ENCODE results near the gene LRRC15. TPM values are rescaled to one million over a fixed set of nuclear protein-coding genes. Genes with fewer than 3 reads are reported as not detected.

LRRC15 gene
- total RNA-seq, 1 donor from 2014 or later = not detected

DNA sequence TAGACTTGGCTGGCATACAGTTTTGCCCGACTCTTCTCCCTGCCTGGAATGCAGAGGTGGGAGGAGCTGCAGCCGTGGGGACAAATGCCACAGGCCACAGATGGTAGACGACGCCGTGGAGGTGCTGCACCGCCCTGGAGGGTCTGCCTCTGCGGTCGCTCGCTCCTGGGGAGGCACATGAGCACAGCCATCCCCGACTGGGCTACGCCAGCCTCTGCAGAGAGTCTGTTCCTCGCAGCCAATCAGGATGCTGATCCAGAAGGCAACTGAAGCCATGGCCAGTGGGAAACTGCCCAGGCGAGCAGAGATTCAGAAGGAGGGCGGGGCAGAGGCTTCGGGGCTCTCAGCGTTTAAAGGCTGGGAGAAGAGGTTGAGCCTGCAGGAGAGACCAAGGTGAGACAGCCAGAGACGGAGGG lies 11.9 kb upstream of the LRRC15 start:
- TF ChIP-seq, protein P1, sequence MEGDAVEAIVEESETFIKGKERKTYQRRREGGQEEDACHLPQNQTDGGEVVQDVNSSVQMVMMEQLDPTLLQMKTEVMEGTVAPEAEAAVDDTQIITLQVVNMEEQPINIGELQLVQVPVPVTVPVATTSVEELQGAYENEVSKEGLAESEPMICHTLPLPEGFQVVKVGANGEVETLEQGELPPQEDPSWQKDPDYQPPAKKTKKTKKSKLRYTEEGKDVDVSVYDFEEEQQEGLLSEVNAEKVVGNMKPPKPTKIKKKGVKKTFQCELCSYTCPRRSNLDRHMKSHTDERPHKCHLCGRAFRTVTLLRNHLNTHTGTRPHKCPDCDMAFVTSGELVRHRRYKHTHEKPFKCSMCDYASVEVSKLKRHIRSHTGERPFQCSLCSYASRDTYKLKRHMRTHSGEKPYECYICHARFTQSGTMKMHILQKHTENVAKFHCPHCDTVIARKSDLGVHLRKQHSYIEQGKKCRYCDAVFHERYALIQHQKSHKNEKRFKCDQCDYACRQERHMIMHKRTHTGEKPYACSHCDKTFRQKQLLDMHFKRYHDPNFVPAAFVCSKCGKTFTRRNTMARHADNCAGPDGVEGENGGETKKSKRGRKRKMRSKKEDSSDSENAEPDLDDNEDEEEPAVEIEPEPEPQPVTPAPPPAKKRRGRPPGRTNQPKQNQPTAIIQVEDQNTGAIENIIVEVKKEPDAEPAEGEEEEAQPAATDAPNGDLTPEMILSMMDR (conservative IDR thresholded peaks at IDR 0.05; ENCODE audit: low read depth, low read length) = no peak
- no peak overlapping the region for H3K4me3 ChIP-seq (ENCODE audit: low read depth, low read length)
- DNase-seq (ENCODE audit: low read depth) = no peak

DNA sequence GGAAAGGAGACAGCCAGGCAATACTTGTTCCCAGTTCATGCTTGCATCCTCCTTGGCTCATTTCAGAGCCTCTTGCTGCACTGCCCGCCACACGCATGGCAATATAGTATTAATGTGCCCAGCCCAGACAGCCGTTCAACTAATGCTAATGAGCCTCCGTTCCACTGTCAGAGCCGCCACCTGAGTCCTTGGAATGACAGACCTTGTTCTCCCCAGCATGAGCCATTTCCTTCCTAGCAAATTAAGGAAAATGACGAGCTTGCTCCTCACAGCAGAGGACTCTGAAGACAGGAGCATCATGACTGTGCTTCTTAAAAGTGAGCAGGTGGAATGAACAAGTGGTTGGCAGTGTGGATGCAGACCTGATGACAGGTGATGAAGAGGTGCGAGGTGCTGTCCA lies 10.8 kb upstream of the LRRC15 start:
- TF ChIP-seq, protein P1 (conservative IDR thresholded peaks at IDR 0.05; ENCODE audit: low read depth, low read length) = no peak
- no peak overlapping the region for H3K4me3 ChIP-seq (ENCODE audit: low read depth, low read length)
- DNase-seq (ENCODE audit: low read depth) = no peak

DNA sequence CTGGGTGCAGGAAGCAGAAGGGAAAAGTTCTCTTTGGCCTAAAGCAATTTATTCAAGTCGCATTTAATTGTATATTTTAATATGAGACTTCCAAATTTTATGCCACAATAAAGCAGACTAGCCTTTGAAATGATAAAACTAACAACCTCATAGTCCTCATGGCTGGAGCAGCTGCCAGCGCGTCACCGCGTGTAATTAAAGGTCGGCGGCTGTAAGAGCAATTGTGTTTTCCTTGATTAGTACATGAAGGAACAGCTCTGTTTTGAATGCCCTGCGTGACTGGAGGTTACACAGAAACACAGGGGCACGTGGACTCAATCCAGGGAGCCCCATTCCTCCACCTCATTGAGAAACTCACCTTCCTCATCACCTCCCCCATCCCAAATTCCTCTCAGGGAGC lies 10.1 kb upstream of the LRRC15 start:
- TF ChIP-seq, protein P1 (conservative IDR thresholded peaks at IDR 0.05; ENCODE audit: low read depth, low read length) = no peak
- no peak overlapping the region for H3K4me3 ChIP-seq (ENCODE audit: low read depth, low read length)
- no peak for DNase-seq (ENCODE audit: low read depth)

DNA sequence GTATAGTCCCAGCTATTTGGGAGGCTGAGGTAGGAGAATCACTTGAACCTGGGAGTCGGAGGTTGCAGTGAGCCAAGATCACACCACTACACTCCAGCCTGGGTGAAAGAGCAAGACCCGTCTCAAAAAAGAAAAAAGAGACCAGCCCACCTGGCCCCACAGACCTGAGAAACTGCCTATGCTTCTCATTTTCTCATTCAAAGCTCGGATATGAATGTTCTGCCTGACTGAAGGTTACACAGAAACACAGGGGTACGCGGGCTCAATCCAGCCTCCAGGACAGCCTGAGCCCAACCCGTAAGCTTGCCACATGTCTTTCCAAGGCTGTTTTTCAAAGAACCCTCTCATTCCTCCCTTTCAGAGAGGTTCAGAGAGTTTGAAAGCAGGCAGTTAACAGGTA lies 9.7 kb upstream of the LRRC15 start:
- TF ChIP-seq, protein P1 (conservative IDR thresholded peaks at IDR 0.05; ENCODE audit: low read depth, low read length) = no peak
- H3K4me3 ChIP-seq (ENCODE audit: low read depth, low read length) = no peak overlapping the region
- DNase-seq (ENCODE audit: low read depth) = no peak

DNA sequence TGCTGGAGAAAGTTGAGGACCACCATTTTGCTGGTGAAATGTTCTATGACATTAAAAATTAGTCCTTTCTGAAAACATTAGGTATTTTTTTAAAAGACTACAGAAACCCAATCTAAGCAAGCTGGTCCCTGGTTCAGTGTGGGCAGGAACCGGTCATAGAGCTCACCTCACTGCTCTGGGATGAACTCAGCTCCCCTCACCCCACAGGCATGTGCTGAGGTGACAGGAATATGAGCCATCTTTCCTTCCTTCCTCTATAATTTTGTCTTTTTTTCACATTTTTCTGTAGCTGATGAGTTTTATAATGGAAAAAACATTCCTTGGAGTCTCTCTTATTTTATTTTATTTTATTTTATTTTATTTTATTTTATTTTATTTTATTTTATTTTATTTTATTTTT lies 8.2 kb upstream of the LRRC15 start:
- TF ChIP-seq, protein P1 (conservative IDR thresholded peaks at IDR 0.05; ENCODE audit: low read depth, low read length) = no peak
- DNase-seq (ENCODE audit: low read depth) = no peak
- no peak overlapping the region for H3K4me3 ChIP-seq (ENCODE audit: low read depth, low read length)

DNA sequence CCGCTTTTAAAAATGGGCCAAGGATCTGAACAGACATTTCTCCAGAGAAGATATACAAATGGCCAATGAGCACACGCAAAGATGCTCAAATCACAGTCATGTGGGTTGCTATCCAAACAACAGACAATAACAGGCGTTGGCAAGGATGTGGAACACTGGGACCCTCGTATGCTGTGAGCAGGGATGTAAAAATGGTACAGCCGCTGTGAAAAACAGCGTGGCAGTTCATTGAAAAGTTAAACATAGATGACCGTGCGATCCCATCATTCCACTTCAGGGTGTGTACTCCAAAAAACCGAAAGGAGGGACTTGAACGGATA lies 6.7 kb upstream of the LRRC15 start:
- no peak overlapping the region for H3K4me3 ChIP-seq (ENCODE audit: low read depth, low read length)
- TF ChIP-seq, protein P1 (conservative IDR thresholded peaks at IDR 0.05; ENCODE audit: low read depth, low read length) = no peak
- no peak for DNase-seq (ENCODE audit: low read depth)

DNA sequence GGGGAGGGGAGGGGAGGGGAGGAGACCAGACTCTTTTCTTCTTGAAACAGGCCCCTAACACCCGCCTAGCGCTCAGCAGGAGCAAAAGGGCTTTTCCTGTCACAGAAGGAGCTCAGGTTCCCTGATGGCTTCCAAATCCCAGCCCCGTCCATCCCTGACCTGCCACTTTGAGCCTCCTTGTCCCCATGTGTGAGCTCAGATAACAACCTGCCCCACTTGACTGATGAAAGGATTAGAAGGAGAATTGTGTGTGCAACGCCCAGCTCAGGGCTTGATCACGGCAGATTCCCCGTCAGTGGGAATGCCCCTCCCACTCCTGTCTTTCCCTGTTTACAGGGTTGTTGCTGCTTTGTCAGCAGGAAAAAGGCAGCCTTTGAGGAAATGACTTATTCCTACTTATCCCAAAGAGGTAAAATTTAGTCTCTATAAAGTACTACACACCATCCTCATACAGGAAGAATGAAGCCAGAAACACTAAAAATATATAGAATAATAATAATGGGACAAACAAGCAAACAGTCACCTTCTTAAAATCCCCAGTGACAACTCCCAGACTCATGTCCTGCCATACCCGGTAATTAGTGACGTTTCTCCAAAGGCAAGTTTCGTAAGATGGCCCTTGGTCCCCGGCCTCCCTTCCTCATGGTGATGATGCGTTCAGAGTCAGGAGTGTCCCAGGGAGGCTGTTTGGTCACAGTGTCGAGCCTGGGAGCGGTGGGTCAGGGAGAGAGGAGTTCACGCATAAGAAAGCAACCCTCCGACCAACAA lies 6.1 kb upstream of the LRRC15 start:
- no peak overlapping the region for H3K4me3 ChIP-seq (ENCODE audit: low read depth, low read length)
- DNase-seq (ENCODE audit: low read depth) = no peak
- TF ChIP-seq, protein P1 (conservative IDR thresholded peaks at IDR 0.05; ENCODE audit: low read depth, low read length) = no peak

Data from epithelial cell of proximal tubule (primary cell).